Caco-2 (cell line): ENCODE measurements around the gene PAM. TPM values are rescaled to one million over a fixed set of nuclear protein-coding genes. Genes with fewer than 3 reads are reported as not detected.

ENCODE experiments used
- BruUV-seq: library from RNA; stranded (reverse); fragments of 400-500 nt; replicated peaks from 2 replicates; lab custom pipeline; 2021; lab: Mats Ljungman, UMichigan
- CTCF ChIA-PET: fragments of 300-600 bp; sonication (Branson Sonifier 250); formaldehyde crosslinking; loops from one replicate; lab custom pipeline; 2022; ENCODE audit warnings: antibody characterized with exemption; lab: Charles Lee
- POLR2A ChIA-PET: fragments of 300-600 bp; sonication (Branson Sonifier 250); formaldehyde crosslinking; loops from one replicate; lab custom pipeline; 2022; ENCODE audit warnings: antibody characterized with exemption; lab: Charles Lee
- DNase-seq, 2 experiments: peaks; one replicate each; pipeline versions ENCODE4 v3.0.0 to v3.0.0-alpha.2; 2020 to 2022
- H3K27me3 ChIP-seq: replicated peaks from 2 replicates; pipeline ENCODE4 v1.6.0; 2011; ENCODE audit warnings: low read length; ENCODE audit not compliant: control insufficient read depth, insufficient read depth
- H3K36me3 ChIP-seq: 2 replicates; pipeline ENCODE4 v1.5.1; 2011; ENCODE audit warnings: low read length; ENCODE audit not compliant: control insufficient read depth, insufficient read depth
- H3K4me1 ChIP-seq: fragments of 250-450 bp; sonication (Bioruptor Pico); 2 replicates; pipeline ENCODE4 v1.5.1; 2020; ENCODE audit warnings: mild to moderate bottlenecking
- H3K4me3 ChIP-seq: 2 replicates; pipeline ENCODE4 v1.5.1; 2011; ENCODE audit warnings: low read depth, mild to moderate bottlenecking, control low read depth, low read length
- H3K9me3 ChIP-seq: fragments of 250-450 bp; sonication (Bioruptor Pico); 2 replicates; pipeline ENCODE4 v1.5.1; 2020; ENCODE audit warnings: mild to moderate bottlenecking, moderate library complexity
- H3K27ac Mint-ChIP-seq: one replicate; pipeline ENCODE4 v1.8.0; 2022; ENCODE audit warnings: mixed read lengths; ENCODE audit not compliant: unreplicated experiment
- H3K27me3 Mint-ChIP-seq: one replicate; pipeline ENCODE4 v1.8.0; 2022; ENCODE audit warnings: mixed read lengths; ENCODE audit not compliant: insufficient read depth, unreplicated experiment
- H3K36me3 Mint-ChIP-seq: one replicate; pipeline ENCODE4 v1.8.0; 2022; ENCODE audit warnings: mild to moderate bottlenecking, mixed read lengths; ENCODE audit not compliant: insufficient read depth, unreplicated experiment
- H3K4me1 Mint-ChIP-seq: one replicate; pipeline ENCODE4 v1.8.0; 2022; ENCODE audit warnings: low read depth, mixed read lengths; ENCODE audit not compliant: unreplicated experiment
- H3K4me3 Mint-ChIP-seq: one replicate; pipeline ENCODE4 v1.8.0; 2022; ENCODE audit warnings: mild to moderate bottlenecking, moderate library complexity, mixed read lengths; ENCODE audit not compliant: unreplicated experiment
- H3K9me3 Mint-ChIP-seq: one replicate; pipeline ENCODE4 v1.8.0; 2022; ENCODE audit warnings: mixed read lengths; ENCODE audit not compliant: unreplicated experiment
- CTCF ChIP-seq, 2 experiments: fragments of 200-600 bp in 1 of 2; IDR thresholded peaks; 1 replicate in 1 of 2; 2 replicates in 1 of 2; pipeline versions ENCODE4 v1.5.1 to v1.8.0; 2011 to 2022; ENCODE audit warnings: antibody characterized with exemption in 1 of 2, control low read depth in 1 of 2, inconsistent platforms in 1 of 2, low read depth in 1 of 2, low read length in 1 of 2, mild to moderate bottlenecking in 1 of 2, moderate library complexity in 1 of 2; ENCODE audit not compliant: insufficient read depth in 1 of 2, severe bottlenecking in 1 of 2, unreplicated experiment in 1 of 2
- intact Hi-C: fragments of 100-400 bp; cut with micrococcal nuclease; formaldehyde crosslinking; loops from one replicate; pipeline ENCODE4 v1.10.0; 2022; ENCODE audit not compliant: unreplicated experiment
- total RNA-seq: library from RNA; stranded (reverse); gene quantifications from 2 replicates; pipeline ENCODE4 v1.2.3, GENCODE V29; 2022

PAM gene
- total RNA-seq, 1 experiment from 2014 or later, result 48.0 TPM

GRCh38 chr5:102873379-102873932 is 118.4 kb downstream of the PAM start:
- Histone ChIP-seq H3K27me3 (no peaks in the 10 kb centered on the region), H3K4me1 (no peaks in the 10 kb centered on the region), H3K4me3 (no peak overlapping the region), H3K9me3 (no peaks in the 10 kb centered on the region), H3K36me3 (no peaks in the 10 kb centered on the region)
- H3K4me1 Mint-ChIP-seq, result peaks cover 7% of the 10 kb centered on the region
- no peaks in the 10 kb centered on the region for H3K36me3 Mint-ChIP-seq
- H3K27ac Mint-ChIP-seq, result no peak overlapping the region
- BruUV-seq, result no TSS peak
- H3K27me3 Mint-ChIP-seq, result no peaks in the 10 kb centered on the region
- no peak overlapping the region for H3K4me3 Mint-ChIP-seq
- H3K9me3 Mint-ChIP-seq, result no peaks in the 10 kb centered on the region
- ChIA-PET CTCF (no interaction called here), POLR2A (no interaction called here)
- DNase-seq, result no peak
- no peak for TF ChIP-seq CTCF (IDR thresholded peaks at IDR 0.05; ENCODE audit: insufficient read depth in 1 of 2, low read depth in 1 of 2, low read length in 1 of 2, severe bottlenecking in 1 of 2, unreplicated experiment in 1 of 2)
- intact Hi-C loops, result no loop called here

- Histone ChIP-seq H3K36me3 (no peaks in the 10 kb centered on the region), H3K9me3 (no peaks in the 10 kb centered on the region), H3K27me3 (no peaks in the 10 kb centered on the region), H3K4me3 (no peak overlapping the region), H3K4me1 (no peaks in the 10 kb centered on the region)
- TF ChIP-seq CTCF (IDR thresholded peaks at IDR 0.05; ENCODE audit: insufficient read depth in 1 of 2, low read depth in 1 of 2, low read length in 1 of 2, severe bottlenecking in 1 of 2, unreplicated experiment in 1 of 2), result no peak
- CTCF ChIA-PET, result no interaction called here
- H3K9me3 Mint-ChIP-seq, result no peaks in the 10 kb centered on the region
- H3K36me3 Mint-ChIP-seq, result no peaks in the 10 kb centered on the region
- no peak for DNase-seq
- no peak overlapping the region for H3K4me3 Mint-ChIP-seq
- no TSS peak for BruUV-seq
- no peak overlapping the region for H3K27ac Mint-ChIP-seq
- POLR2A ChIA-PET, result no interaction called here
- H3K4me1 Mint-ChIP-seq, result peaks cover 7% of the 10 kb centered on the region
- no peaks in the 10 kb centered on the region for H3K27me3 Mint-ChIP-seq
- intact Hi-C loops, result no loop called here
These were observed 118.9 kb downstream of the PAM start for GRCh38 chr5:102874054-102874453.

- no peaks in the 10 kb centered on the region for H3K36me3 ChIP-seq
- TF ChIP-seq CTCF (IDR thresholded peaks at IDR 0.05; ENCODE audit: insufficient read depth in 1 of 2, low read depth in 1 of 2, low read length in 1 of 2, severe bottlenecking in 1 of 2, unreplicated experiment in 1 of 2), result no peak
- no peaks in the 10 kb centered on the region for H3K27me3 ChIP-seq
- H3K36me3 Mint-ChIP-seq, result no peaks in the 10 kb centered on the region
- H3K4me1 Mint-ChIP-seq, result peaks cover 7% of the 10 kb centered on the region
- H3K4me3 Mint-ChIP-seq, result no peak overlapping the region
- POLR2A ChIA-PET, result no interaction called here
- no peak for DNase-seq
- intact Hi-C loops, result no loop called here
- H3K9me3 Mint-ChIP-seq, result no peaks in the 10 kb centered on the region
- no peaks in the 10 kb centered on the region for H3K27me3 Mint-ChIP-seq
- no peaks in the 10 kb centered on the region for H3K9me3 ChIP-seq
- H3K27ac Mint-ChIP-seq, result no peak overlapping the region
- no TSS peak for BruUV-seq
- CTCF ChIA-PET, result interaction anchor here (0.6 to 1.0 kb wide), 2 partner anchors 95 to 1137 kb away, joined by 3 to 4 read pairs; no protein-coding TSS in a partner anchor
- H3K4me3 ChIP-seq, result no peak overlapping the region
- H3K4me1 ChIP-seq, result no peaks in the 10 kb centered on the region
These were observed 120.6 kb downstream of the PAM start for GRCh38 chr5:102875721-102876123.
